Neural progenitor cell (in vitro differentiated cells): ENCODE results near the gene ZNF521. TPM values are rescaled to one million over a fixed set of nuclear protein-coding genes. Genes with fewer than 3 reads are reported as not detected.

ENCODE experiments used
- DNase-seq: peaks from one replicate; pipeline ENCODE4 v3.0.0-alpha.2; 2016; ENCODE audit warnings: low spot score
- H2AFZ ChIP-seq: fragments of 200-600 bp; sonication (generic); replicated peaks from 2 replicates; pipeline ENCODE4 v1.6.1; 2016; ENCODE audit warnings: antibody characterized with exemption
- H3F3A ChIP-seq: fragments of 200-600 bp; sonication (generic); 2 replicates; pipeline ENCODE4 v1.6.1; 2016; ENCODE audit warnings: antibody characterized with exemption, low read depth
- H3K27ac ChIP-seq: fragments of 200-600 bp; sonication (generic); 2 replicates; pipeline ENCODE4 v1.5.1; 2016; ENCODE audit warnings: mild to moderate bottlenecking
- H3K27me3 ChIP-seq: fragments of 200-600 bp; sonication (generic); 2 replicates; pipeline ENCODE4 v1.6.1; 2016; ENCODE audit warnings: mild to moderate bottlenecking, moderate library complexity
- H3K36me3 ChIP-seq: fragments of 200-600 bp; sonication (generic); 2 replicates; pipeline ENCODE4 v1.5.1; 2016
- H3K4me1 ChIP-seq: fragments of 200-600 bp; sonication (generic); 2 replicates; pipeline ENCODE4 v1.6.1; 2016; ENCODE audit warnings: mixed run types
- H3K4me2 ChIP-seq: fragments of 200-600 bp; sonication (generic); 2 replicates; pipeline ENCODE4 v1.6.1; 2016
- H3K4me3 ChIP-seq: fragments of 200-600 bp; sonication (generic); 2 replicates; pipeline ENCODE4 v1.5.1; 2016
- H3K79me2 ChIP-seq: fragments of 200-600 bp; sonication (generic); 2 replicates; pipeline ENCODE4 v1.6.1; 2016; ENCODE audit warnings: low read depth
- H3K9ac ChIP-seq: fragments of 200-600 bp; sonication (generic); 2 replicates; pipeline ENCODE4 v1.6.1; 2016
- H3K9me3 ChIP-seq: fragments of 200-600 bp; sonication (generic); 2 replicates; pipeline ENCODE4 v1.5.1; 2016; ENCODE audit warnings: low read depth
- H4K20me1 ChIP-seq: fragments of 200-600 bp; sonication (generic); 2 replicates; pipeline ENCODE4 v1.6.1; 2016; ENCODE audit warnings: low read depth
- H3K27ac Mint-ChIP-seq: 3 replicates; pipeline ENCODE4 v1.8.0; 2021; ENCODE audit warnings: mixed read lengths
- H3K27me3 Mint-ChIP-seq: 2 replicates; pipeline ENCODE4 v1.8.0; 2022; ENCODE audit warnings: low read depth, mild to moderate bottlenecking, inconsistent platforms, moderate library complexity, mixed read lengths; ENCODE audit not compliant: insufficient read depth
- H3K36me3 Mint-ChIP-seq: 3 replicates; pipeline ENCODE4 v1.8.0; 2021; ENCODE audit warnings: mixed read lengths
- H3K4me1 Mint-ChIP-seq: 3 replicates; pipeline ENCODE4 v1.8.0; 2021; ENCODE audit warnings: mixed read lengths
- H3K4me3 Mint-ChIP-seq: 3 replicates; pipeline ENCODE4 v1.8.0; 2021; ENCODE audit warnings: mild to moderate bottlenecking, moderate library complexity, mixed read lengths
- H3K9me3 Mint-ChIP-seq: 3 replicates; pipeline ENCODE4 v1.8.0; 2020; ENCODE audit warnings: mixed read lengths
- EZH2 ChIP-seq: fragments of 200-600 bp; sonication (generic); IDR thresholded peaks from 2 replicates; pipeline ENCODE4 v1.6.1; 2017; ENCODE audit warnings: antibody characterized with exemption, mild to moderate bottlenecking, moderate library complexity
- EZH2phosphoT487 ChIP-seq: fragments of 200-600 bp; sonication (generic); IDR thresholded peaks from 2 replicates; pipeline ENCODE4 v1.6.1; 2017; ENCODE audit warnings: antibody characterized with exemption
- total RNA-seq: library from RNA; depleted of rRNA; stranded (reverse); fragments of >200 nt; gene quantifications from 2 replicates; pipeline ENCODE4 v1.2.3, GENCODE V29; 2015; ENCODE audit warnings: low replicate concordance
- TF ChIP-seq, protein P1 (sequence below): fragments of 200-600 bp; sonication (generic); IDR thresholded peaks from 2 replicates; pipeline ENCODE4 v1.5.1; 2017; ENCODE audit warnings: antibody characterized with exemption, mild to moderate bottlenecking

ZNF521 gene
- total RNA-seq, 1 donor from 2014 or later: 136 TPM

DNA sequence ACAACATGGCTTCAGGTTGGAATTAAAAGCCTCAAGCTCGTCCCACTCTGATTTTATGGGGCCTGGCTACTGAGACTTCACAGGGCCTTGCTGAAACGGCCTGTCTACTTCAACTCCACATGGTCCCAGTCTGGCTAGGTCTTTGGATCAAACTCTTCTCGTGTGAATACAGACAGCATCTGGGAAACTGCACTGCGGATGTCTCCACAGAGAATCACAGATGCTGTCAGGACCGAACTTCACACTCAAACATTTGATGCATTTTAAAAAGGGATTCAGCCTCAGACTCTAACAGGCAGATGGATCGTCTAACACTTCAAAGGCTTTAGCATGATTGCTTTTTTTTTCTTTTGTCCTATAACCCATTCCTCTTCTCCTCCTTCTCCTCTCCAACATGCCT is 198.5 kb downstream of the ZNF521 start:
- no peak overlapping the region for H2AFZ ChIP-seq
- no peaks in the 10 kb centered on the region for H3K4me1 ChIP-seq
- no peaks in the 10 kb centered on the region for H3K9me3 ChIP-seq
- H3K27me3 ChIP-seq: no peaks in the 10 kb centered on the region
- no peak for DNase-seq
- H3K36me3 Mint-ChIP-seq: peaks cover 64% of the 10 kb centered on the region
- H3K9ac ChIP-seq: no peak overlapping the region
- H3K9me3 Mint-ChIP-seq: peaks cover 19% of the 10 kb centered on the region
- H3K27me3 Mint-ChIP-seq: peaks cover 2% of the 10 kb centered on the region
- no peak overlapping the region for H3K27ac ChIP-seq
- no peak overlapping the region for H3K4me3 ChIP-seq
- H3K79me2 ChIP-seq: peaks cover 7% of the 10 kb centered on the region
- H3K4me3 Mint-ChIP-seq: no peak overlapping the region
- TF ChIP-seq, protein P1, sequence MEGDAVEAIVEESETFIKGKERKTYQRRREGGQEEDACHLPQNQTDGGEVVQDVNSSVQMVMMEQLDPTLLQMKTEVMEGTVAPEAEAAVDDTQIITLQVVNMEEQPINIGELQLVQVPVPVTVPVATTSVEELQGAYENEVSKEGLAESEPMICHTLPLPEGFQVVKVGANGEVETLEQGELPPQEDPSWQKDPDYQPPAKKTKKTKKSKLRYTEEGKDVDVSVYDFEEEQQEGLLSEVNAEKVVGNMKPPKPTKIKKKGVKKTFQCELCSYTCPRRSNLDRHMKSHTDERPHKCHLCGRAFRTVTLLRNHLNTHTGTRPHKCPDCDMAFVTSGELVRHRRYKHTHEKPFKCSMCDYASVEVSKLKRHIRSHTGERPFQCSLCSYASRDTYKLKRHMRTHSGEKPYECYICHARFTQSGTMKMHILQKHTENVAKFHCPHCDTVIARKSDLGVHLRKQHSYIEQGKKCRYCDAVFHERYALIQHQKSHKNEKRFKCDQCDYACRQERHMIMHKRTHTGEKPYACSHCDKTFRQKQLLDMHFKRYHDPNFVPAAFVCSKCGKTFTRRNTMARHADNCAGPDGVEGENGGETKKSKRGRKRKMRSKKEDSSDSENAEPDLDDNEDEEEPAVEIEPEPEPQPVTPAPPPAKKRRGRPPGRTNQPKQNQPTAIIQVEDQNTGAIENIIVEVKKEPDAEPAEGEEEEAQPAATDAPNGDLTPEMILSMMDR: no peak
- TF ChIP-seq EZH2phosphoT487 (no peak), EZH2 (no peak)
- H3K36me3 ChIP-seq: peaks cover 41% of the 10 kb centered on the region
- peaks cover 7% of the 10 kb centered on the region for H3K4me1 Mint-ChIP-seq
- no peak overlapping the region for H3K4me2 ChIP-seq
- H3F3A ChIP-seq: no peaks in the 10 kb centered on the region
- no peak overlapping the region for H3K27ac Mint-ChIP-seq
- H4K20me1 ChIP-seq: peaks cover 27% of the 10 kb centered on the region

DNA sequence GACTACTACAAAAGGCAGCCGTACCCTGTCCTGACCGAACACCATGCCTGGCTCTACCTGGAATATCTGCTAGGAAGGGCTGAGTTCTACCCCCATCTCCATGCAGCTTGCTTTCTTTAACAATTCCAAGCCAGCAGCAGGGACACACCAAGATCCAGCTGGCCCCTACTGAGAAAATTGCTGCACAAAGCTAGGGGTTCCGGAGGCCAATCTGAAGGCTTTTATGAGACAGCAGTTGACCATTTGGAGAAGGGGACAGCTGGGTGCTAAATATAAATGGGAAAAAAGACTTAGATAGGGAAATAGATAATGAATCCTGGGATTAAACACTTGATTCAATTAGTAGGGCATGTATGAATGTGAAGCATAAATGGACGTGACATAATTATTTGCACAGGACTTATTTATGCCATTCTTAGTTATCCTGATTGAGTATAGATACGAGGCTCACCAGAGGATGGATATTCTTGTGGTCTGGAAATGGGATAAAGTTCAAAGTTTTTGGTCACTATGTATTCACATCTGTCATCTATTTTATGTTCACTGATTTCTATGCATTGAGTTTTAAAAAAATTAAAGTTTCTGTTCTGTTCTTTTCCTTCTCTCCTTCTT is 204.0 kb downstream of the ZNF521 start:
- no peaks in the 10 kb centered on the region for H3K9me3 ChIP-seq
- TF ChIP-seq EZH2 (no peak), EZH2phosphoT487 (no peak)
- TF ChIP-seq, protein P1: no peak
- H2AFZ ChIP-seq: no peak overlapping the region
- Mint-ChIP-seq H3K27me3 (peaks cover 2% of the 10 kb centered on the region), H3K4me1 (peaks cover 34% of the 10 kb centered on the region), H3K36me3 (peaks cover 37% of the 10 kb centered on the region), H3K4me3 (no peak overlapping the region), H3K9me3 (no peaks in the 10 kb centered on the region), H3K27ac (no peak overlapping the region)
- peaks cover 4% of the 10 kb centered on the region for H3F3A ChIP-seq
- no peak overlapping the region for H3K4me2 ChIP-seq
- peaks cover 11% of the 10 kb centered on the region for H3K36me3 ChIP-seq
- H4K20me1 ChIP-seq: peaks cover 77% of the 10 kb centered on the region
- no peaks in the 10 kb centered on the region for H3K27me3 ChIP-seq
- peaks cover 27% of the 10 kb centered on the region for H3K4me1 ChIP-seq
- H3K27ac ChIP-seq: no peak overlapping the region
- no peak overlapping the region for H3K9ac ChIP-seq
- H3K4me3 ChIP-seq: no peak overlapping the region
- peaks cover 28% of the 10 kb centered on the region for H3K79me2 ChIP-seq
- DNase-seq: no peak

DNA sequence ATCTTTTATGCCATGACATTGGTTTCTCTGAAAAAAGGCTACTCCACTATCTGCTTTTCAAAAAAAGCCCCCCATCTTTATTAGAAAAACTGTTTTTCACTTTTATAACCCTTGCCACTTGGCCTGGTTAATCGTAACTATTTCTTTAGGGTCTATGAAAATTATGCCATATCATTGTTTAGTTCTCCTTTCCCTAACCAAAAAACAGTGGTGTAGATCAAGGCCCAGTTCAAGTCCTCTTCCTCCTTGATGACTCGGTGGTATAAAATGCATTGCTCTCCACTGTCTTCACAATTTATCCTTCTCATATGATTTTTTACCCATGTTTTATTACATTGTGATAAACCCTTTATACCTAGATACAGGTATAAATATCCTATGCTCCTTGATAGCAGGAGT is 205.5 kb downstream of the ZNF521 start:
- Histone ChIP-seq H3K9ac (no peak overlapping the region), H3F3A (peaks cover 11% of the 10 kb centered on the region), H3K4me2 (no peak overlapping the region), H3K4me3 (no peak overlapping the region), H4K20me1 (peaks cover 85% of the 10 kb centered on the region), H3K27ac (no peak overlapping the region), H3K36me3 (no peaks in the 10 kb centered on the region), H2AFZ (no peak overlapping the region), H3K27me3 (no peaks in the 10 kb centered on the region), H3K79me2 (peaks cover 42% of the 10 kb centered on the region), H3K9me3 (no peaks in the 10 kb centered on the region), H3K4me1 (peaks cover 39% of the 10 kb centered on the region)
- TF ChIP-seq, protein P1: no peak
- TF ChIP-seq EZH2phosphoT487: no peak
- TF ChIP-seq EZH2: no peak
- Mint-ChIP-seq H3K4me1 (peaks cover 37% of the 10 kb centered on the region), H3K27ac (no peak overlapping the region), H3K4me3 (no peak overlapping the region), H3K36me3 (peaks cover 34% of the 10 kb centered on the region), H3K27me3 (no peaks in the 10 kb centered on the region), H3K9me3 (no peaks in the 10 kb centered on the region)
- no peak for DNase-seq
